ENCODE measurements around the gene UBE2N. TPM values are rescaled to one million over a fixed set of nuclear protein-coding genes. Genes with fewer than 3 reads are reported as not detected.
A peak's percentile ranks its signal among the peaks of the same experiment; 100 is the strongest.

Gene UBE2N
- total RNA-seq, 4 donors from 2014 or later = 18.0 to 26.4 (median 22.1) TPM

DNA sequence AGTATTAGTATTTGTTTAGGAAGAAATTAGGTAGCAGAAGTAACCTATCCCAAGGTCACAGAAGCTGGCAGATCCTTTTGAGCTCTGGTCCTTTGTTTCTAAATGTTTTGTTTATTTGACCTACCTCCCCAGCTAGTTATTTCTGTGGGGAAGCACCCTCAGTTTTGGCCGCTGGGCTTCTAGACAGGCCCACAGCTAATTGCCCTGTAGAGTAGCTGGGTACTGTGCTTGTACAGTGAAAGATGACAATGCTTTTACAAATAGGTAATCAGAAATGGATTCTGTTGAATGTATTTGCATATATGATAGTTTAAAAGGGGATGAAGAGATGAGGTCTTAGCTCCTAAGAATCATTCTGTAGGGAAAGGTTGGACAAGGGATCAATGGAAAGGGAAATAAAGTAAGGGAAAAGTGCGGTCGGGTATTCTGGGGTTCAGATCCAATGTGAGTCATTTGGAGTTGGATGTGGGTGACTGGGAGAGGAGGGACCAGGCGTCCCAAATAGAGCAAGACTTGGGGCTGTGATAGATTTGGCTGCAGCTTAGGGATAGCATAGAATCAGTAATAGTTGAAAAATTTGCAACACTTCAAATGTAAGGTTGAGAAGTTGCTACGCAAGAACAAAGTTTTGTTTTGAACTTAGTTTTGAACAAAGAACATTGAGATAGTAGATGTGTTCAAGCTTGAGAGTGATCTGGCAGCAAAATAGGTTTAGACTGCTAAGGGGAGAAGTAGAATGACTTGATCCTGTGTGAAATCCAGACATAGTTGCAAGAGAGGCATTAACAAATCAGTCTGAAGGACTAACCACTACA is 60.4 kb downstream of the UBE2N start:
- Histone ChIP-seq H3K27ac (peak overlapping the region in 2 of 4 donors; percentile 28 to 98), H3K36me3 (no peaks in the 10 kb centered on the region), H3K4me3 (peak overlapping the region in 2 of 4 donors; percentile 81 to 97), H3K27me3 (no peaks in the 10 kb centered on the region), H3K4me1 (peaks cover 0 to 40% (median 5%) of the 10 kb centered on the region in 4 donors), H3K9me3 (no peaks in the 10 kb centered on the region)
- no peak for DNase-seq
- TF ChIP-seq POLR2A (IDR thresholded peaks at IDR 0.05) (no peak), CTCF (IDR thresholded peaks at IDR 0.05) (no peak)

- Histone ChIP-seq H3K9me3 (no peaks in the 10 kb centered on the region), H3K36me3 (no peaks in the 10 kb centered on the region), H3K27ac (peak overlapping the region; percentile 92 to 98 (median 94)), H3K4me1 (peaks cover 0 to 46% (median 5%) of the 10 kb centered on the region in 4 donors), H3K27me3 (no peaks in the 10 kb centered on the region), H3K4me3 (peak overlapping the region in 3 of 4 donors; percentile 4 to 97 (median 81))
- no peak for TF ChIP-seq POLR2A (IDR thresholded peaks at IDR 0.05)
- peak in 4 of 6 experiments; percentile 7 to 32 (median 26) for TF ChIP-seq CTCF (IDR thresholded peaks at IDR 0.05)
- DNase-seq = no peak
Measured at GRCh38 chr12:93380480-93381121, 61.1 kb downstream of the UBE2N start.

DNA sequence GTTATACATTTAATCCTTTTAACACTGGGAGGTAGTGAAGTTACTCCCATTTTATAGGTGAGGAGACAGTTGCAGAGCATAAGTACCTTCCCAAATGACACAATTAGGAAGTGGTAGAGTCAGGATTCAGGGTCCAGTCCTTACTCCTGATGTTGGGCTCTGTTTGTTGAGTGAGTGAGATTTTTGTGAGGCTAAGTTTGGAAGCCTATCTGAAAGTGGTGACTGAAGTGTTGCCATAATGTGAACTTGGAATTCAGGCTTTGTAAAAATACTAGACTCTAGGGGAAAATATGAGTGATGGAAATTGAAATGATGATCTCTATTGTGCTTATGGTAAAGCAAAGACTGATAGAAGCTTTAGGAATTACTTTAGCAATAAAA is 61.8 kb downstream of the UBE2N start:
- Histone ChIP-seq H3K36me3 (no peaks in the 10 kb centered on the region), H3K27ac (peak overlapping the region; percentile 92 to 98 (median 94)), H3K4me3 (peak overlapping the region; percentile 68 to 97 (median 82)), H3K4me1 (peaks cover 0 to 50% (median 5%) of the 10 kb centered on the region in 4 donors), H3K9me3 (no peaks in the 10 kb centered on the region), H3K27me3 (no peaks in the 10 kb centered on the region)
- DNase-seq = no peak
- no peak for TF ChIP-seq CTCF (IDR thresholded peaks at IDR 0.05)
- TF ChIP-seq POLR2A (IDR thresholded peaks at IDR 0.05) = no peak

- Histone ChIP-seq H3K27me3 (no peaks in the 10 kb centered on the region), H3K27ac (peak overlapping the region; percentile 92 to 98 (median 94)), H3K4me3 (peak overlapping the region; percentile 68 to 97 (median 82)), H3K36me3 (no peaks in the 10 kb centered on the region), H3K9me3 (no peaks in the 10 kb centered on the region), H3K4me1 (peaks cover 0 to 47% (median 5%) of the 10 kb centered on the region in 4 donors)
- DNase-seq = no peak
- TF ChIP-seq CTCF (IDR thresholded peaks at IDR 0.05) (no peak), POLR2A (IDR thresholded peaks at IDR 0.05) (no peak)
Measured at GRCh38 chr12:93379326-93379980, 62.3 kb downstream of the UBE2N start.

DNA sequence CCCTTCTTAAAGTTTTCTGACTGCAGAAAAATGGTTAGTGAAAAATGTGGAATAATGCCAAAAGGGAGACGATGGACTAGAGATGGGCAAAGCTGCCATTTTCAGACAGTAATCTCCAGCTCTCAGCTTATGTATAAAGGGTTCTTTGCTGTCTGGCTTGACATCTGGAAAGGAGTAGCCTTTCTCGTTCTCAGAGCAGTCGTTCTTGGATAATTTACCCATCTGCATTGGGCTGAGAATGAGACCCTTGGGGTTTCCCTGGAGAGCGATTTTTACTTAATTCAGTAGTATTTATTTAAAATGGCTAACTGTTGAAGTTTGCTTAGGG is 62.8 kb downstream of the UBE2N start:
- no peak for DNase-seq
- peaks cover 0 to 42% (median 5%) of the 10 kb centered on the region in 4 donors for H3K4me1 ChIP-seq

More for the DNA sequence above, 62.8 kb downstream of the UBE2N start:
- no peaks in the 10 kb centered on the region for H3K27me3 ChIP-seq
- H3K27ac ChIP-seq = peak overlapping the region; percentile 92 to 98 (median 94)
- no peaks in the 10 kb centered on the region for H3K36me3 ChIP-seq
- H3K9me3 ChIP-seq = no peaks in the 10 kb centered on the region
- no peak for TF ChIP-seq POLR2A (IDR thresholded peaks at IDR 0.05)
- TF ChIP-seq CTCF (IDR thresholded peaks at IDR 0.05) = no peak
- H3K4me3 ChIP-seq = peak overlapping the region; percentile 68 to 97 (median 82)
